C1 segment of cervical spinal cord (tissue), 14 donors: ENCODE results near the gene AKAP7.
"Not testable (repeated sequence)": the region's sequence is repeated elsewhere in the genome, so short reads cannot be mapped to it uniquely, and the experiment has no call there.

Experiments used
- DNase-seq, 14 donors: peaks; one replicate each; lab custom pipeline; 2025; lab: John Stamatoyannopoulos, UW

The AKAP7 gene

GRCh38 chr6:131135244-131136020, at the start of gene AKAP7:
Gene AKAP7 (plus strand): TSS chr6:131135467. CDS start chr6:131135764, 297 bp downstream.
- peak in 13 of 14 donors; percentile 46 to 92 (median 79) for DNase-seq

GRCh38 chr6:131090339-131090738, 44.9 kb upstream of the AKAP7 start:
- not testable (repeated sequence) for DNase-seq

GRCh38 chr6:131091944-131092343, 43.3 kb upstream of the AKAP7 start:
- DNase-seq: not testable (repeated sequence)

GRCh38 chr6:131093334-131093733, 41.9 kb upstream of the AKAP7 start:
- no peak for DNase-seq

- no peak for DNase-seq
These were observed 38.5 kb upstream of the AKAP7 start for GRCh38 chr6:131096786-131097185.

GRCh38 chr6:131101911-131102680, 33.2 kb upstream of the AKAP7 start:
- no peak for DNase-seq

- no peak for DNase-seq
These were observed 32.0 kb upstream of the AKAP7 start for GRCh38 chr6:131103296-131103695.

- no peak for DNase-seq
These were observed 31.4 kb upstream of the AKAP7 start for GRCh38 chr6:131103901-131104300.

GRCh38 chr6:131107151-131107550, 28.1 kb upstream of the AKAP7 start:
- DNase-seq: no peak

- no peak for DNase-seq
These were observed 23.0 kb upstream of the AKAP7 start for GRCh38 chr6:131112249-131112648.

GRCh38 chr6:131115651-131116050, 19.6 kb upstream of the AKAP7 start:
- DNase-seq: no peak

- DNase-seq: no peak
These were observed 18.9 kb upstream of the AKAP7 start for GRCh38 chr6:131116321-131116720.

- DNase-seq: no peak
These were observed 18.4 kb upstream of the AKAP7 start for GRCh38 chr6:131116755-131117360.

GRCh38 chr6:131117878-131118277, 17.4 kb upstream of the AKAP7 start:
- no peak for DNase-seq

- DNase-seq: no peak
These were observed 13.3 kb upstream of the AKAP7 start for GRCh38 chr6:131122007-131122406.

GRCh38 chr6:131122516-131122915, 12.8 kb upstream of the AKAP7 start:
- DNase-seq: no peak

- DNase-seq: no peak
These were observed 10.8 kb upstream of the AKAP7 start for GRCh38 chr6:131124336-131125071.

GRCh38 chr6:131125431-131125830, 9.8 kb upstream of the AKAP7 start:
- DNase-seq: no peak

GRCh38 chr6:131129689-131130553, 5.3 kb upstream of the AKAP7 start:
- peak in 1 of 14 donors; percentile 15 for DNase-seq

GRCh38 chr6:131130554-131130940, 4.7 kb upstream of the AKAP7 start:
- DNase-seq: peak in 1 of 14 donors; percentile 52

- no peak for DNase-seq
These were observed 2.9 kb upstream of the AKAP7 start for GRCh38 chr6:131132360-131132759.
